Gastrocnemius medialis (tissue), 4 donors: ENCODE measurements around the gene MEGF9. TPM values are rescaled to one million over a fixed set of nuclear protein-coding genes. Genes with fewer than 3 reads are reported as not detected.

ENCODE experiments used
- ATAC-seq, 2 donors: fragments of 150-250 bp; one replicate each; pipeline ENCODE4 v1.9.1; 2016
- DNase-seq, 2 donors: peaks; one replicate each; pipeline ENCODE4 v3.0.0-alpha.2; 2019
- H3K27ac ChIP-seq, 4 donors: fragments of 200-600 bp; sonication (generic); 1 replicate in 1 of 4; 2 replicates in 3 of 4; pipeline ENCODE4 v1.5.1; 2016 to 2018; ENCODE audit warnings: mild to moderate bottlenecking in 2 of 4, moderate library complexity in 1 of 4
- H3K27me3 ChIP-seq, 3 donors: fragments of 200-600 bp; sonication (generic) in 2 of 3; 1 replicate in 1 of 3; 2 replicates in 2 of 3; pipeline versions ENCODE4 v1.5.1 to v1.6.0; 2016 to 2019; ENCODE audit warnings: mild to moderate bottlenecking in 1 of 3, moderate library complexity in 1 of 3
- H3K36me3 ChIP-seq, 2 donors: fragments of 200-600 bp; sonication (generic) in 1 of 2; one replicate each; pipeline ENCODE4 v1.5.1; 2017 to 2018
- H3K4me1 ChIP-seq, 2 donors: fragments of 200-600 bp; sonication (generic) in 1 of 2; one replicate each; pipeline ENCODE4 v1.5.1; 2016 to 2017; ENCODE audit warnings: mild to moderate bottlenecking in 2 of 2
- H3K4me3 ChIP-seq, 4 donors: fragments of 200-600 bp; sonication (generic) in 3 of 4; 1 replicate in 1 of 4; 2 replicates in 3 of 4; pipeline ENCODE4 v1.5.1; 2016 to 2019; ENCODE audit warnings: mild to moderate bottlenecking in 2 of 4
- H3K9me3 ChIP-seq, 3 donors: fragments of 200-600 bp; sonication (generic) in 2 of 3; 1 replicate in 1 of 3; 2 replicates in 2 of 3; pipeline ENCODE4 v1.5.1; 2016 to 2019
- CTCF ChIP-seq, 5 experiments: fragments of 450-650 bp in 3 of 5; fragments of 200-600 bp in 2 of 5; sonication (generic) in 2 of 5; IDR thresholded peaks in 4 of 5; conservative IDR thresholded peaks in 1 of 5; 1 replicate in 4 of 5; 2 replicates in 1 of 5; pipeline ENCODE4 v1.5.1; 2016 to 2019; ENCODE audit warnings: antibody characterized with exemption in 5 of 5, mild to moderate bottlenecking in 3 of 5, moderate library complexity in 3 of 5
- POLR2A ChIP-seq, 2 donors: fragments of 450-650 bp; IDR thresholded peaks; one replicate each; pipeline ENCODE4 v1.6.1; 2017; ENCODE audit warnings: antibody characterized with exemption in 2 of 2, mild to moderate bottlenecking in 2 of 2, moderate library complexity in 2 of 2
- in situ Hi-C, 4 donors: fragments of 200-750 bp; cut with MboI; loops; one replicate each; pipeline versions ENCODE4 v1.15.0 to v1.8.0; 2017; ENCODE audit warnings: low sequenced_read_pairs in 4 of 4
- intact Hi-C: fragments of 100-400 bp; cut with DNase I; formaldehyde crosslinking; loops from one replicate; pipeline ENCODE4 v1.15.1; 2023; ENCODE audit warnings: low total_unique reads
- total RNA-seq, 4 donors: library from RNA; depleted of rRNA; stranded (reverse); fragments of >200 nt; gene quantifications; one replicate each; pipeline versions ENCODE4 v1.1.0 to v1.2.3, GENCODE V29; 2016

Gene MEGF9
- total RNA-seq, 4 donors from 2014 or later: 6.3 to 15.3 (median 13.5) TPM

- Histone ChIP-seq H3K27me3 (no peaks in the 10 kb centered on the region), H3K36me3 (no peaks in the 10 kb centered on the region), H3K27ac (no peak overlapping the region), H3K4me1 (no peaks in the 10 kb centered on the region), H3K9me3 (no peaks in the 10 kb centered on the region), H3K4me3 (no peak overlapping the region)
- ATAC-seq (no peak), DNase-seq (no peak)
- no peak for TF ChIP-seq CTCF (IDR thresholded peaks at IDR 0.05 in 4 of 5, conservative IDR thresholded peaks at IDR 0.05 in 1 of 5)
- TF ChIP-seq POLR2A (IDR thresholded peaks at IDR 0.05): no peak
- in situ Hi-C loops (no loop called here), intact Hi-C loops (no loop called here)
These were observed 111.3 kb downstream of the MEGF9 start for GRCh38 chr9:120603010-120603409.

GRCh38 chr9:120593955-120594277 is 120.4 kb downstream of the MEGF9 start:
- Histone ChIP-seq H3K4me1 (no peaks in the 10 kb centered on the region), H3K36me3 (no peaks in the 10 kb centered on the region), H3K9me3 (no peaks in the 10 kb centered on the region), H3K27me3 (no peaks in the 10 kb centered on the region), H3K27ac (no peak overlapping the region), H3K4me3 (no peak overlapping the region)
- DNase-seq (no peak), ATAC-seq (no peak)
- in situ Hi-C loops (no loop called here), intact Hi-C loops (no loop called here)
- no peak for TF ChIP-seq CTCF (IDR thresholded peaks at IDR 0.05 in 4 of 5, conservative IDR thresholded peaks at IDR 0.05 in 1 of 5)
- no peak for TF ChIP-seq POLR2A (IDR thresholded peaks at IDR 0.05)

GRCh38 chr9:120593250-120593954 is 120.9 kb downstream of the MEGF9 start:
- no peak for ATAC-seq
- no peak for TF ChIP-seq POLR2A (IDR thresholded peaks at IDR 0.05)
- no peak for TF ChIP-seq CTCF (IDR thresholded peaks at IDR 0.05 in 4 of 5, conservative IDR thresholded peaks at IDR 0.05 in 1 of 5)
- intact Hi-C loops (no loop called here), in situ Hi-C loops (no loop called here)
- no peaks in the 10 kb centered on the region for H3K27me3 ChIP-seq
- H3K4me1 ChIP-seq: no peaks in the 10 kb centered on the region
- H3K9me3 ChIP-seq: no peaks in the 10 kb centered on the region
- no peak for DNase-seq
- no peak overlapping the region for H3K27ac ChIP-seq
- H3K4me3 ChIP-seq: no peak overlapping the region
- no peaks in the 10 kb centered on the region for H3K36me3 ChIP-seq

- Histone ChIP-seq H3K27ac (no peak overlapping the region), H3K27me3 (no peaks in the 10 kb centered on the region)
- in situ Hi-C loops: no loop called here
These were observed 122.1 kb downstream of the MEGF9 start for GRCh38 chr9:120592210-120592609.

More at GRCh38 chr9:120592210-120592609, 122.1 kb downstream of the MEGF9 start:
- Histone ChIP-seq H3K36me3 (no peaks in the 10 kb centered on the region), H3K9me3 (no peaks in the 10 kb centered on the region), H3K4me1 (no peaks in the 10 kb centered on the region), H3K4me3 (no peak overlapping the region)
- intact Hi-C loops: no loop called here
- no peak for DNase-seq
- TF ChIP-seq POLR2A (IDR thresholded peaks at IDR 0.05) (no peak), CTCF (IDR thresholded peaks at IDR 0.05 in 4 of 5, conservative IDR thresholded peaks at IDR 0.05 in 1 of 5) (no peak)
- no peak for ATAC-seq
